OCI-LY7 (cell line): ENCODE data around the gene FN3KRP.

Source experiments
- CTCF ChIP-seq: fragments of 200-600 bp; sonication (generic); conservative IDR thresholded peaks from 2 replicates; pipeline ENCODE4 v1.5.1; 2014; ENCODE audit warnings: mild to moderate bottlenecking, antibody characterized with exemption, low read length, moderate library complexity, mixed read lengths
- EZH2phosphoT487 ChIP-seq: fragments of 200-600 bp; sonication (generic); IDR thresholded peaks from 2 replicates; pipeline ENCODE4 v1.6.1; 2018; ENCODE audit warnings: low read depth, borderline replicate concordance, mild to moderate bottlenecking, mixed run types, antibody characterized with exemption, low read length, moderate library complexity, mixed read lengths

DNA sequence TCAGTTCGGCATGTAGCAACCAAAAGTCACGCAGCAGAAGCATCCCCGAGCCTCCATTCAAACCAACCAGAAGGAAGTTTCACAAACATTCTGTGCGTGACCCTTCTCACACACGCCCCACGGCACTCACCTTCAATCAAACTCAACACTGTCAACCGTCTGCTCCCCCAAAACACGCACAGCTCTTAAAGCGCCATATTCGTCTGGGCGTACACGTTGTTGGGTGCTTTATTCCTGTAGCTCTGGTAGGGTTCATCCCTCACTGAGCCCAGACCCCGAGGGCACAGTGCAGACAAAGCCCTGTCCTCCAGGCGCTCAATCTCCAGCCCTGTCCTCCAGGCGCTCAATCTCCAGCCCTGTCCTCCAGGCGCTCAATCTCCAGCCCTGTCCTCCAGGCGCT, 20.2 kb upstream of the FN3KRP start:
- TF ChIP-seq CTCF, result no peak
- TF ChIP-seq EZH2phosphoT487, result no peak
